ENCODE data around the gene SLC6A12. TPM values are rescaled to one million over a fixed set of nuclear protein-coding genes. Genes with fewer than 3 reads are reported as not detected.

SLC6A12 gene
- total and polyA plus RNA-seq, 9 of the 15 experiments (the other 6 are each of a cell fraction or from before 2014, with no cell fraction given), result not detected

DNA sequence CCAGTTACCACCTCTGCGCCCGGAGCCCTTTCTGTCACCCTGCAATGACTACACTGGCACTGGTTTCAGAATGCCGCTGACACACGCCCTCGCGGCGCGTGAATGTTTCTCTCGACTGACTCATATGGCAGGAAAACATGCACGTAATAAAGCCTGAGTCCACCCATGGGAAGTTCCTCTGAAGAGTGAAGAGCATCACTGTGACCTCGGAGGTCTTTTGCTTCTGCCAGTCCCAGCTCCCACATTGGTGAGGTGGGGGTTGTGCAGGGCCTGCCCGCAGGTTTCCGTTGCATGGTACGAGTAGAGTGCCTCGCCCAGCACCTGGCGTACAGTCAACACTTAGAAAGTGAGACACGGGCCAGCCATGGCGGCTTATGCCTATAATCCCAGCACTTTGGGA is 11.1 kb upstream of the SLC6A12 start (continued):
- TF ChIP-seq, protein P1, sequence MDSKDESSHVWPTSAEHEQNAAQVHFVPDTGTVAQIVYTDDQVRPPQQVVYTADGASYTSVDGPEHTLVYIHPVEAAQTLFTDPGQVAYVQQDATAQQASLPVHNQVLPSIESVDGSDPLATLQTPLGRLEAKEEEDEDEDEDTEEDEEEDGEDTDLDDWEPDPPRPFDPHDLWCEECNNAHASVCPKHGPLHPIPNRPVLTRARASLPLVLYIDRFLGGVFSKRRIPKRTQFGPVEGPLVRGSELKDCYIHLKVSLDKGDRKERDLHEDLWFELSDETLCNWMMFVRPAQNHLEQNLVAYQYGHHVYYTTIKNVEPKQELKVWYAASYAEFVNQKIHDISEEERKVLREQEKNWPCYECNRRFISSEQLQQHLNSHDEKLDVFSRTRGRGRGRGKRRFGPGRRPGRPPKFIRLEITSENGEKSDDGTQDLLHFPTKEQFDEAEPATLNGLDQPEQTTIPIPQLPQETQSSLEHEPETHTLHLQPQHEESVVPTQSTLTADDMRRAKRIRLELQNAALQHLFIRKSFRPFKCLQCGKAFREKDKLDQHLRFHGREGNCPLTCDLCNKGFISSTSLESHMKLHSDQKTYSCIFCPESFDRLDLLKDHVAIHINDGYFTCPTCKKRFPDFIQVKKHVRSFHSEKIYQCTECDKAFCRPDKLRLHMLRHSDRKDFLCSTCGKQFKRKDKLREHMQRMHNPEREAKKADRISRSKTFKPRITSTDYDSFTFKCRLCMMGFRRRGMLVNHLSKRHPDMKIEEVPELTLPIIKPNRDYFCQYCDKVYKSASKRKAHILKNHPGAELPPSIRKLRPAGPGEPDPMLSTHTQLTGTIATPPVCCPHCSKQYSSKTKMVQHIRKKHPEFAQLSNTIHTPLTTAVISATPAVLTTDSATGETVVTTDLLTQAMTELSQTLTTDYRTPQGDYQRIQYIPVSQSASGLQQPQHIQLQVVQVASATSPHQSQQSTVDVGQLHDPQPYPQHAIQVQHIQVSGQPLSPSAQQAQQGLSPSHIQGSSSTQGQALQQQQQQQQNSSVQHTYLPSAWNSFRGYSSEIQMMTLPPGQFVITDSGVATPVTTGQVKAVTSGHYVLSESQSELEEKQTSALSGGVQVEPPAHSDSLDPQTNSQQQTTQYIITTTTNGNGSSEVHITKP (IDR thresholded peaks at IDR 0.05; ENCODE audit: partially characterized antibody), result no peak
- TF ChIP-seq, protein P2, sequence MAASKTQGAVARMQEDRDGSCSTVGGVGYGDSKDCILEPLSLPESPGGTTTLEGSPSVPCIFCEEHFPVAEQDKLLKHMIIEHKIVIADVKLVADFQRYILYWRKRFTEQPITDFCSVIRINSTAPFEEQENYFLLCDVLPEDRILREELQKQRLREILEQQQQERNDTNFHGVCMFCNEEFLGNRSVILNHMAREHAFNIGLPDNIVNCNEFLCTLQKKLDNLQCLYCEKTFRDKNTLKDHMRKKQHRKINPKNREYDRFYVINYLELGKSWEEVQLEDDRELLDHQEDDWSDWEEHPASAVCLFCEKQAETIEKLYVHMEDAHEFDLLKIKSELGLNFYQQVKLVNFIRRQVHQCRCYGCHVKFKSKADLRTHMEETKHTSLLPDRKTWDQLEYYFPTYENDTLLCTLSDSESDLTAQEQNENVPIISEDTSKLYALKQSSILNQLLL (CRISPR knock-in tag; IDR thresholded peaks at IDR 0.05; ENCODE audit: borderline replicate concordance), result no peak
- TF ChIP-seq ZBTB1 (CRISPR knock-in tag; IDR thresholded peaks at IDR 0.05; ENCODE audit: borderline replicate concordance, low read depth) (no peak), NCOA6 (IDR thresholded peaks at IDR 0.05) (no peak), KHSRP (IDR thresholded peaks at IDR 0.05) (no peak), HDAC2 (IDR thresholded peaks at IDR 0.05) (no peak), KAT7 (CRISPR knock-in tag; IDR thresholded peaks at IDR 0.05; ENCODE audit: borderline replicate concordance) (no peak), IRF2 (CRISPR knock-in tag; IDR thresholded peaks at IDR 0.05) (no peak), ZNF830 (CRISPR knock-in tag; IDR thresholded peaks at IDR 0.05) (no peak), FOXA3 (CRISPR knock-in tag; conservative IDR thresholded peaks at IDR 0.05 in 1 of 2, IDR thresholded peaks at IDR 0.05 in 1 of 2) (no peak)
- TF ChIP-seq, protein P3, sequence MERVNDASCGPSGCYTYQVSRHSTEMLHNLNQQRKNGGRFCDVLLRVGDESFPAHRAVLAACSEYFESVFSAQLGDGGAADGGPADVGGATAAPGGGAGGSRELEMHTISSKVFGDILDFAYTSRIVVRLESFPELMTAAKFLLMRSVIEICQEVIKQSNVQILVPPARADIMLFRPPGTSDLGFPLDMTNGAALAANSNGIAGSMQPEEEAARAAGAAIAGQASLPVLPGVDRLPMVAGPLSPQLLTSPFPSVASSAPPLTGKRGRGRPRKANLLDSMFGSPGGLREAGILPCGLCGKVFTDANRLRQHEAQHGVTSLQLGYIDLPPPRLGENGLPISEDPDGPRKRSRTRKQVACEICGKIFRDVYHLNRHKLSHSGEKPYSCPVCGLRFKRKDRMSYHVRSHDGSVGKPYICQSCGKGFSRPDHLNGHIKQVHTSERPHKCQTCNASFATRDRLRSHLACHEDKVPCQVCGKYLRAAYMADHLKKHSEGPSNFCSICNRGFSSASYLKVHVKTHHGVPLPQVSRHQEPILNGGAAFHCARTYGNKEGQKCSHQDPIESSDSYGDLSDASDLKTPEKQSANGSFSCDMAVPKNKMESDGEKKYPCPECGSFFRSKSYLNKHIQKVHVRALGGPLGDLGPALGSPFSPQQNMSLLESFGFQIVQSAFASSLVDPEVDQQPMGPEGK (CRISPR knock-in tag; IDR thresholded peaks at IDR 0.05; ENCODE audit: borderline replicate concordance), result no peak
- TF ChIP-seq, protein P4, sequence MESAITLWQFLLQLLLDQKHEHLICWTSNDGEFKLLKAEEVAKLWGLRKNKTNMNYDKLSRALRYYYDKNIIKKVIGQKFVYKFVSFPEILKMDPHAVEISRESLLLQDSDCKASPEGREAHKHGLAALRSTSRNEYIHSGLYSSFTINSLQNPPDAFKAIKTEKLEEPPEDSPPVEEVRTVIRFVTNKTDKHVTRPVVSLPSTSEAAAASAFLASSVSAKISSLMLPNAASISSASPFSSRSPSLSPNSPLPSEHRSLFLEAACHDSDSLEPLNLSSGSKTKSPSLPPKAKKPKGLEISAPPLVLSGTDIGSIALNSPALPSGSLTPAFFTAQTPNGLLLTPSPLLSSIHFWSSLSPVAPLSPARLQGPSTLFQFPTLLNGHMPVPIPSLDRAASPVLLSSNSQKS (CRISPR knock-in tag; IDR thresholded peaks at IDR 0.05), result no peak
